GM06990 (cell line): ENCODE results near the gene GIPC1.

Experiments used
- DNase-seq: peaks from one replicate; pipeline ENCODE4 v3.0.0-alpha.2; 2011; ENCODE audit not compliant: insufficient read length; ENCODE audit errors: extremely low read depth
- H3K27me3 ChIP-seq: replicated peaks from 2 replicates; pipeline ENCODE4 v1.6.0; 2011; ENCODE audit warnings: low read length; ENCODE audit not compliant: control insufficient read depth, insufficient read depth
- H3K36me3 ChIP-seq: 2 replicates; pipeline ENCODE4 v1.5.1; 2011; ENCODE audit warnings: low read length; ENCODE audit not compliant: control insufficient read depth, insufficient read depth
- H3K4me3 ChIP-seq: replicated peaks from 2 replicates; pipeline ENCODE4 v1.5.1; 2011; ENCODE audit warnings: low read depth, mild to moderate bottlenecking, control low read depth, low read length
- TF ChIP-seq, protein P1 (sequence below): IDR thresholded peaks from 2 replicates; pipeline ENCODE4 v1.5.1; 2011; ENCODE audit warnings: low read length, control low read depth, mild to moderate bottlenecking, inconsistent platforms; ENCODE audit not compliant: insufficient read depth, poor library complexity, severe bottlenecking

GIPC1 gene

DNA sequence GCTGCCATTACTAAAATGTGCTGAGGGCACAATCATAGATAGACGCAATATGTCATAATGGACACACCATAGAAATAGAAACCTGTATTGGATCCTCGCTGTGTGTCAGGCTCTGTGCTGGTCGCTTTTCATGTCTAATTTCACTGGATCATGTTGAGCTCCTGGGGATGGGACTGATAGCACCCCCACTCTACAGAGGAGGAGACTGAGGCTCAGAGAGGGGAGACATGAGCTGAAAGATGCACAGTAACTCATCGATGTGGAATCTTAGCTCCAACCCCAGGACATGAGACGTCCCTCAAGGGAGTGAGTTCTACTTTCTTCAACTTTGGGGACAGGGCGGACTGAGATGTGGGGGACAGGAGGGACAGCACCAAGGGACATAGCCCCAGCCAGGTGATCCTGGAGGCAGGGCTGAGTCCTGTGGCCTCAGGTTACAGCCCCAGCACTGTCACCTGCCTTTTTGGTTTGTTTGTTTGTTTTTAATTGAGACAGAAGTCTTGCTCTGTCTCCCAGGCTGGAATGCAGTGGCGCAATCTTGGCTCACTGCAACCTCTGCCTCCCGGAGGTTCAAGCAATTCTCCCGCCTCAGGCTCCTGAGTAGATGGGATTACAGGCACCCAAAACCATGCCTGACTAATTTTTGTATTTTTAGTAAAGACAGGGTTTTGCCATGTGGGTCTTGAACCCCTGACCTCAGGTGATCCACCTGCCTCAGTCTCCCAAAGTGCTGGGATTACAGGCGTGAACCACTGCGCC lies 6.6 kb upstream of the GIPC1 start:
- H3K36me3 ChIP-seq: no peaks in the 10 kb centered on the region
- TF ChIP-seq, protein P1, sequence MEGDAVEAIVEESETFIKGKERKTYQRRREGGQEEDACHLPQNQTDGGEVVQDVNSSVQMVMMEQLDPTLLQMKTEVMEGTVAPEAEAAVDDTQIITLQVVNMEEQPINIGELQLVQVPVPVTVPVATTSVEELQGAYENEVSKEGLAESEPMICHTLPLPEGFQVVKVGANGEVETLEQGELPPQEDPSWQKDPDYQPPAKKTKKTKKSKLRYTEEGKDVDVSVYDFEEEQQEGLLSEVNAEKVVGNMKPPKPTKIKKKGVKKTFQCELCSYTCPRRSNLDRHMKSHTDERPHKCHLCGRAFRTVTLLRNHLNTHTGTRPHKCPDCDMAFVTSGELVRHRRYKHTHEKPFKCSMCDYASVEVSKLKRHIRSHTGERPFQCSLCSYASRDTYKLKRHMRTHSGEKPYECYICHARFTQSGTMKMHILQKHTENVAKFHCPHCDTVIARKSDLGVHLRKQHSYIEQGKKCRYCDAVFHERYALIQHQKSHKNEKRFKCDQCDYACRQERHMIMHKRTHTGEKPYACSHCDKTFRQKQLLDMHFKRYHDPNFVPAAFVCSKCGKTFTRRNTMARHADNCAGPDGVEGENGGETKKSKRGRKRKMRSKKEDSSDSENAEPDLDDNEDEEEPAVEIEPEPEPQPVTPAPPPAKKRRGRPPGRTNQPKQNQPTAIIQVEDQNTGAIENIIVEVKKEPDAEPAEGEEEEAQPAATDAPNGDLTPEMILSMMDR: no peak
- H3K4me3 ChIP-seq: no peak overlapping the region
- H3K27me3 ChIP-seq: no peaks in the 10 kb centered on the region; the same call in 1 of the 2 replicates
- DNase-seq: no peak

DNA sequence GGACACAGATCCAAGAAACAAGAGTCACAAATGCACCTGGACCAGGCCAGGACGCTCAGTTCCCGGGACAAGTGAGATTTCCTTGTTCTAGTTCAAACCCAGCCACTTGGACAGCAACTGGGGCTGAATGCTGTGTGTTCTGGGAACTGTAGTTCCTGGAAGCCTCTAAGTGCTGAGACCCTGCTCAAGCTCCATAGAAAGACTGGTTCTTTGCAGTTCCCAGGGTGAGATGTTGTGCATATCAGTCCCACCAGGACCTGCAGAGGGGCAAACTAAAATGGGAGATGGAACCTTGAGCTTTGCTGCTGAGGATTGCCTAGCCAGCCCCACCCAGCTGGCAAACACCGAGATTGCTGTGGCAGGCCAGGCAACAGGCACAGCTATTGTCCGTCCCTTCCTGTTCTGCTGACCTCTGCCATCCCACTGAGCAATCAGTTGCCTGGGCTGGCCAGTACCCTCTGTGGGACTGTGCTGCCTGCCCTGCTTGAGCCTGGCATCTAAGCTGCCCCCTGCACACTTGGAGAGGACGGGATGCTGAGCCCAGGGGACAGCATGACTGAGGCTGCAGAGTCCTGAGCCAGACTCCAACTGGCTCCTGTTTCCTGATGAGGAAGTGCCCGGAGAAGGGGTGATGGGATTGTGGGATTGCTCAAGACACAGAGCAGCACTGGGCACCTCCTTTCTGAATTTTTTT lies 1.4 kb upstream of the GIPC1 start:
- TF ChIP-seq, protein P1: no peak
- no peak for DNase-seq
- no peak overlapping the region for H3K4me3 ChIP-seq
- no peaks in the 10 kb centered on the region for H3K36me3 ChIP-seq
- H3K27me3 ChIP-seq: no peaks in the 10 kb centered on the region; the same call in 1 of the 2 replicates

DNA sequence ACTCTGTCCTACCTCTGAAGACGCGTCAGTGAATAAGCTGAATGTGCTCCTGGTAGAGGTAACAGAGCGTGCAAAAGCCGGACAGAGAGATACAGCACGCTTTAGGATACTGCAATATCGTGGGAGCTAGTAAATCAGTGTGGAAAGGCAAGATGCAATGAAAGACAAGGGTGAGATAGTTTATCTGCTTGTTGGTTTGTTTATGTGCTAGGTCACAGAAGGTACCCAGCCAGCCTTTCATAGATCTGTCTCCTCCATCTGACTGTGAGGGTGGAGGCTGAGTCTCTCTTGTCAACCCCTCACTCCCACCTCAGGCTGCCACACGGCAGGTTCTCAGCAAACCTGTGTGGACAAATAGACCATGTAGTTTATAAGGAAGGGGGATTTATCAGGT lies 904 bp upstream of the GIPC1 start:
- Histone ChIP-seq H3K36me3 (no peaks in the 10 kb centered on the region), H3K4me3 (no peak overlapping the region), H3K27me3 (no peaks in the 10 kb centered on the region)
- no peak for DNase-seq
- TF ChIP-seq, protein P1: no peak

DNA sequence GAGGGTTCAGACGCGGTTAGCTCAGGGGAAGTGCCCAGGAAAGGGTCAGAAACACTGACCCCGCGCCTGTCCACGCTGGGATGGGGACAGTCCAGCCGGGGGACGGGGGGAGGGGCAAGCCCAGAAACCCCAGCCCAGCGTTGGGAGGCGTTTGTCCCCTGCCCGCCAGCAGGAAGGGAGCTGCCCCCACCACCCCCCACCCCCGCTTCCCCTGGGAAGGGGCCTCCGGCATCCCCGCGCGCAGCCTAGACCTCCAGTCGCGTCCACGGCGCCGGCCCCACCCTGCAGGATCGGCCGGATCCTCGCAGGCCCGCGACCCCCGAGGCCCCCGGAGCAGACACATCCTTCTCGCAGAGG lies 277 bp downstream of the GIPC1 start:
- H3K36me3 ChIP-seq: no peaks in the 10 kb centered on the region
- TF ChIP-seq, protein P1: no peak
- no peaks in the 10 kb centered on the region for H3K27me3 ChIP-seq
- H3K4me3 ChIP-seq: peak overlapping the region; percentile 68
- DNase-seq: no peak

DNA sequence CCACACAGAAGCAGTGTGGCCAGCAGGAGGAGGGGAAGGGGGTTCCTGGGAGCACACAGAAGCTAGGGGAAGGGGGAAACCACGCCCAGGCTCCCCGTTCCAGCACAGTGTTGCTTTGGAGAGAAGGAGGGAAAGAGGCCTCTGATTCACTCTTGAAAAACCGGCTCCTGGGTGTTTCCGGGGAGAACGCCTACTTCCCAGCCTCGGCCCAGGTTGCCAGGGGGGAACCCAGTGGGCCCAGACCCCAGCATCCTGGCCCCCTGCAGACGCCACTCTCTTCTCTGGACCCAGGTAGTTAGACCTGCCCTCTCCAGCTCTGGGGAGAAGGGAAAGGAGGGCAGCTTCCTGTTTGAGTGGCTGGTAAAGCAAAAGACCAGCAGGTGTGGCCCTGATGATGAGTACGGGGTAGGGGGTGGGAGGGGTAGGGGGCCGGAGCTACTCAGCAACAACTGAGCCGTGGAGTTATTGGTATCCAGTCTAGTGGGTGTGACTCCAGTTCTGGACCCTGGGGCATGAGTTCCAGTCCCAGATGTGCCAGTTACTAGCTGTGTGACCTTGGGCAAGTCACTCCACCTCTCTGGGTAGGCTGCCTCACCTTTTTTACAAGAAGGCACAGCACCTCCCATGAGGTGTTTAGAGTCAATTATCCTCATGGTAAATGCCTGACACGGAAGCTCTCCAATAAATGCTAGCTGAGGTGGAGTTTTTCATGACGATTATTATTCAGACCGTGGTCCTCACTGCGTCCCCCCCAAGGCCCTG lies 836 bp downstream of the GIPC1 start:
- peak overlapping the region; percentile 68 for H3K4me3 ChIP-seq

More for the DNA sequence above, 836 bp downstream of the GIPC1 start:
- DNase-seq: no peak
- Histone ChIP-seq H3K36me3 (no peaks in the 10 kb centered on the region), H3K27me3 (no peaks in the 10 kb centered on the region)
- TF ChIP-seq, protein P1: no peak
